DMS114 treated with DMSO at 0.1 percent for 48 hours (cell line): ENCODE results near the gene SOCS7.

Source experiments
- DNase-seq: peaks from one replicate; lab custom pipeline; 2025; ENCODE audit not compliant: unreplicated experiment; lab: John Stamatoyannopoulos, UW

The SOCS7 gene

DNA sequence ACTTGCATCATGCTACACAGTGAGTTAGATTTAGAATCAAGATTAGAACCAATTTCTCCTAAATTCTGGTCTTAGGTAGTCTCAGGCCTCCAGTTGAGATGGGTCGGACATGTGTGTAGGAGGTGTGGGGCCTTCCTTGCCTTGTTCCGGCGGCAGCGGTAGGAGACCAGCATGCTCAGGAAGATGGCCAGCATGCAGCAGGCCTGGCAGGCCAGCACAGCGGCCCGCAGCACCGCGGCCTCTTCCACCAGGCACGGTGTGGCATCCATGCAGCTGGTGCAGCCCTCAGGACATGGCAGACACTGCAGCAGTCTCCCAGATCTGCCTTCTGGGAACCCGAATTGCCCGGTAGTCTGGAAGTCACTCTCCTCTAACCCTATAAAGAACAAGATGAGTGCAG, 14.8 kb upstream of the SOCS7 start:
- no peak for DNase-seq

DNA sequence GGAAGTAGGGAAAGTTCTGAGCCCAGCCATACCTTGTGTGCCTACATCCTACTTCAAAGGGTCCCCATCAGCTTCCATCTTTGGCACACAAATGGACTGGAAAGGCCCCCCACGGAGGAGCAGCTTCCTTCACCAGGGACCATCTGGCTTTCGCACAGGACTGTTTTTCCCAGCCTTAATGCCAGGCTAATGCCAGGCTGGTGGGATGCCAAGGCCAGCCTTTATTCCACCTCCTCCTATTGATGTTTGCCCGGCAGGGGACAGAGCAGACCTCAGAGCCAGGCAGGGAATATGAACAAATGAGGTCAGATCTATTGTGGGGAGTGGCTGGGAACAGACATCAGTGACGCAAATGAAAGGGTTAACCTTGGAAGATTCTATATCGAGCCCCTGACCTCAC, 13.6 kb upstream of the SOCS7 start:
- DNase-seq: no peak

DNA sequence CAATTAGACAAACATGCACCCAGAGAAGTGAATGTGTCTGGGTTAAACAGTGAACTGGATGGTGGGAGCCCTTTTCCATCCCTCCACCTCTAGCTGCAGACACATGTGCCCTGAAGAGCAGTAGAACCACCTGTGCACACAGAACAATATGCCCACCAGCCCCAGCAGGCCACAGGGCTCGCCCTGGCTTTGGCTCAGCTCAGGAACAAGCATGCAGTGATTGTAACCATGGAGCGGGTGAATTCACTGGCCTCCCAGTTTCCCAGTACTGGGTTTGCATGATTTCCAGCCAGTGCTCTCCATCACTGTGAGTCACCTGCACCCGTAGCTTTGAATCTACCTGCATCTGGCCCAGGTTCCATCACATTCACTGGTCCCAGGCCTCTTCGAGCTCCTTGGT, 13.1 kb upstream of the SOCS7 start:
- no peak for DNase-seq

DNA sequence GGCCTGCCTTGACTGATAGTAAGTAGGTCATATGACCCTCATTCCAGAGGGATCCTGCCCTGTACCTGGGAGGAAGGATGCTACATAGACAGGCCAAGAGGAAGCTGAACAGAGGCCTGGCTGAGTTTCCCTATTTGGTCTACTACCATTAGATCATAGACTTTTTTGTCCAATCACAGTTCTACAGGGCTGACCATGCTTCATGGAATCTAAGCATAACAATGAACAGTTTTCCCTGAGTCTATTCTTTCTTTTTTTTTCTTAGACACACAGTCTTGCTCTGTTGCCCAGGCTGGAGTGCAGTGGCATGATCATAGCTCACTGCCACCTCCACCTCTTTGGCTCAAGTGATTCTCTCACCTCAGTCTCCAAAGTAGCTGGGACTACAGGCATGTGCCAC, 11.8 kb upstream of the SOCS7 start:
- DNase-seq: no peak

DNA sequence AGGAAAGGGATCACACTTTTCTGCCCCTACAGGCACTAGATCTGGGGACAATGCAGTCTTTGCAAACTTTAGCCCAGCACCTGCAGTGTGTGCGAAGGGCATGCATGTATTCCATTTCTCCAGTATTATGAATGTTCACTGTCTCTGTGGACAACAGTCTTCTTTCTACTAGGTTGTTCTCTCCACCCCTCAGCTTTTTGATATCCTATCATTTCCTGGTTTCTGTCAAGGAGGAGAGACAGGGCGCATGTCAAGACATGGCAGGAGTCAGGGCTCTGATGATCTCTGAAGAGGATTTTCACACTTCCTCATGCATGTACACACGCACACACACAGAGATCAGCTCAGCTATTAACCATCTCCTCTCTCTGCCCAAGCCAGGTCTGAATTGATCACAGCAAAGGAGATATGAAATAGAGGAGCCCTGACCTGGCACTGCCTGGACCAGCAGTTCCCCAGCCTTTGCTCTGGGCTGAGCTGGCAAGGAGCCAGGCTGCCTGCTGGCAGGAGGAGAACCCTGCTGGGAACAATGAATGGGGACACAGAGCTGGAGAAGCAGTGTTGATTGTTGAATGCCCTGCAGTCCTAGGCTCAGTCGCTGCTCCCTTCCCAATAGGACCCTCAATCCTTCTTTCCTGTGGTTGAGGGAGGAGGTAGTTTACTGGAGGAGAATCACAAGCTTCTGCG, 10.5 kb upstream of the SOCS7 start:
- DNase-seq: no peak

DNA sequence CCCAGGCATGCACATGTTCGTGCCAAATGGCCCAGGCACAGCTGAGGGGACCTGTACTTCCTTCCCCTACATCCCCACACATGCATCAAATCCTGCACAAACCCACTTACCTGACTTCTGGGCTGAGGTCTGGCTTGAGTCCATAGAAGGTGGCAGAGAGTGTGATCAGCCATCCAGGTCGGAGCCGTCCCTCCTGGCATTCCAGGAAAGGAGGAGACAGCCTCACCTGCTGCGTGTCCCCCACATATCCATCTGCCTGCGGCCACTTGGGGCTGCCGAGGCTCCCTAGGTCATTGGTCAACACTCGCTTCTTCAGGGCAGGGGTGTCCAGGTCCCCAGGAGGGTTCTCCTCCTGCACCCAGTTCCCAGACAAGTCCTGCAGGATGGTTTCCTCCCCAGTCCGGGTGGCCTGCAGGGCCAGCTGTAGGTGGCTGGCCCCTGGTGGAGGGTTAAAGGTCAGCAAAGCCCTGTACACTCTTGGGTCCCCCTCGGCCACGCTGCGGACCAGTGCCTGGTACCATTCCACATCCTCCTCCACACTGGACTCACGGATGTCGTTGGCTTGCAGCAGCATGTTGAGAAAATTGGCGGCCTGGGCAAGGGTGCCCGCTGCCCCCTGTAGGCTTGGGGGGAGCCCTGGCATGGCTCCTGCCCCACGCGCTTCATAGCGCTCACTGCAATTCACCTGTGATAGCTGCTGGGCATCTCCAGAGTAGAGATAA, 8.6 kb upstream of the SOCS7 start:
- DNase-seq: no peak

DNA sequence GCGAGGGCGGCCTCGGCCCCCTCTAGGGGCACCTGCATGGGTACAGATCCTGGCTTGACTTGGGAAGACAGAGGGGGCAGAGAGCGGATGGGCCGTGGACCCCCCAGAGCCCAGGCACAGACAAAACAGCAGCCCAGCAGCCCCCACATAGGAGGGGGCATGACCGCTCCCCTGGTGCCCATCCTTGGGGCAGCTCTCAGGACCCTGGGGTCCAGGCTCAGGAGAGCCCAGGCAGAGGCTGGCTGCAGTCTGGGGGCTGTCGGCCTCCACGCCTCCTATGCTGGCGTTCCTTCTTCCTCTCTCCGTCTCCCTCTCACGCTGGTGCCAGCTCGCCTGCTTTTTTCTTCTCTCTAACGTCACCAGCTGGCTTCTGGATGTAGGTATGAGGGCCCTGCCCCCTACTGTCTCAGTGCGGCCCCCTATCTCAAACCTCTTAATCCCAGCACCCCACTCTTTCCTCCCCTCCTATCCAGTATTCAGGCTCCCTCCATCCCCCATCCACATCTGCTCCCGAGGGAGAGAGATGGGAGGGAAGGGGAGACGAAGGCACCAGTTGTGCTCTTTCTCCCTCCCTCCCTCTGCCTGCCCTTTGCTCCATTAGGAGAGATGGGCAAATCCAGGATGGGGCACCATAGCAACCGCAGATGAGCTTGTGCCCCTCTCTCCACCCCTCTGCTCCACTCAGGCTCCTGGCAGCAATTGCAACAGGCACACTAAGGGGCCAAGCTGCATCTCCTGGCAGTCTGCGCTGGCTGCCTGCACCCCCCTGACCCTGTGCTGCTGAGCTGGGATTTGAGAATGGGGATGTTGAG, 7.8 kb upstream of the SOCS7 start, which contains the start of gene GPR179:
Gene GPR179 (minus strand): TSS at position 349 of the 812 bp plus-strand sequence. CDS start 167 bp downstream, at position 182.
- DNase-seq: no peak

DNA sequence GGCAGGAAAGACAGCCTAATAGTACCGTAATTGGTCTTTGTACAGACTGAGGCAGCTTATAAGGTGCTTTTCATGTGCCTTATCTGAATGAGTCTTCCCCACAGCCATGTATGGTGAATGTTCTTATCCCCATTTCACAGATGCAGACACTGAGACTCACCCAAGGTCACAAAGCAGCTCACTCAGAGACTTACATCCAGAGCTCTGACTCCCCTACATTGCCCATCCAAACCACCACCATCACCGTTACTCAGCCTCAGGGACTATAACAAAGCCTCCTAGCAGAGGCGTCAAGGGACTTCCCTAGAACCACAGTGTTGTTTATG, 7.3 kb upstream of the SOCS7 start:
- no peak for DNase-seq

DNA sequence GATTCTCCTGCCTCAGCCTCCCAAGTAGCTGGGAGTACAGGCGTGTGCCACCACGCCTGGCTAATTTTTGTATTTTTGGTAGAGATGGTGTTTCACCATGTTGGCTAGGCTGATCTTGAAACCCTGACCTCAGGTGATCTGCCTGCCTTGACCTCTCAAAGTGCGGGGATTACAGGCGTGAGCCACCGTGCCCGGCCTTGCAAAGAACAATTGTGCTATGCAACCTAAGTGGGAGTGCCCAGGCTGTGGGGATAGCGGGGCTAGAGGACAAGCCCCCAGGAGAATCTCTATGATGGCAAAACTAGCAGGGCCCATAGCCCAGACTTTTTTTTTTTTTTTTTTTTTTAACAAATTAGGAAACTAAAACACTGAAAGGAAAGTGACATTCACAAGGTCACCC, 5.9 kb upstream of the SOCS7 start:
- no peak for DNase-seq

DNA sequence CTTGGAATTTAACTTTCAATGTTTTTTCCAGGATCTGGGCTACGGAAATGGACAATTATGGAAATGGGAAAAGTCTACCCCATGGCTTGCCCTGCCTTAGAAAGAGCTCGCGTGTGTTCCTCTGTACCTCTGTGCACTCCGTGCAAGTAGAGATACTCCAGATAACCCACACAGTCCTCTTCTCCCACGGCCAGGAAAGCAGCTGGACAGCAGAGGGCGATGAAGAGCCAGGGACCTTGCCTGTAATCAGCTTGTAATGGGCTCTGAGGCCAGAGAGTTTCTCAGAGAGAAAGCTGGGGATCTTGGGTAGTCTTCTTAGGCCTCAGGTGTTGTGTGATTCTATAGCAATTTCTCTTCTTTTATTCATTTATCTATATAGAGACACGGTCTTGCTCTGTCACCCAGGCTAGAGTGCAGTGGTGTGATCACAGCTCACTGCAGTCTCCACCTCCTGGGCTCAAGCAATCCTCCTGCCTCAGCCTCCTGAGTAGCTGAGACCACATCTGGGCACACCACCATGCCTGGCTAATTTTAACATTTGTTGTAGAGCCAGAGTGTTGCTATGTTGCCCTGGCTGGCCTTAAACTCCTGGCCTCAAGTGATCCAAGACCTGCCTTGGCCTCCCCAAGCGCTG, 2.4 kb upstream of the SOCS7 start:
- DNase-seq: peak; percentile 64

DNA sequence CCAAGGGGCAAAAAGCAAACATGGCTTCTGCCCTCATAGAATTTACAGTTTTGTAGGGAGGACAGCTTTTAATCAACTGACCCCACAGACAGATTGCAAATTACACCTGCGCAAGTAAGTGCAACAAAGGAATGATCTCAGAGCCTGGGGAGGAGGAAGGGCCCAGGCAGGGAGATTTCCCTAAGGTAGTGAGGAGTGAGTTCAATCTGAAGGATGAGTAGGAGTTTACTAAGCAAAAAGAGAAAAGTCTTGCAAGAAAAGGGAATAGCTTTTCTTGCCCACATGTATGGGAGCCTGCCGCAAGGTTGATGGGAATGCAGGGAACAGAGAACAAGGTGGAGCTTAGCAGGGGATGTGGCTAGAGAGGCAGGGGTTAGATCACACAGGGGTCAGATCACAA, 1.6 kb upstream of the SOCS7 start:
- no peak for DNase-seq

DNA sequence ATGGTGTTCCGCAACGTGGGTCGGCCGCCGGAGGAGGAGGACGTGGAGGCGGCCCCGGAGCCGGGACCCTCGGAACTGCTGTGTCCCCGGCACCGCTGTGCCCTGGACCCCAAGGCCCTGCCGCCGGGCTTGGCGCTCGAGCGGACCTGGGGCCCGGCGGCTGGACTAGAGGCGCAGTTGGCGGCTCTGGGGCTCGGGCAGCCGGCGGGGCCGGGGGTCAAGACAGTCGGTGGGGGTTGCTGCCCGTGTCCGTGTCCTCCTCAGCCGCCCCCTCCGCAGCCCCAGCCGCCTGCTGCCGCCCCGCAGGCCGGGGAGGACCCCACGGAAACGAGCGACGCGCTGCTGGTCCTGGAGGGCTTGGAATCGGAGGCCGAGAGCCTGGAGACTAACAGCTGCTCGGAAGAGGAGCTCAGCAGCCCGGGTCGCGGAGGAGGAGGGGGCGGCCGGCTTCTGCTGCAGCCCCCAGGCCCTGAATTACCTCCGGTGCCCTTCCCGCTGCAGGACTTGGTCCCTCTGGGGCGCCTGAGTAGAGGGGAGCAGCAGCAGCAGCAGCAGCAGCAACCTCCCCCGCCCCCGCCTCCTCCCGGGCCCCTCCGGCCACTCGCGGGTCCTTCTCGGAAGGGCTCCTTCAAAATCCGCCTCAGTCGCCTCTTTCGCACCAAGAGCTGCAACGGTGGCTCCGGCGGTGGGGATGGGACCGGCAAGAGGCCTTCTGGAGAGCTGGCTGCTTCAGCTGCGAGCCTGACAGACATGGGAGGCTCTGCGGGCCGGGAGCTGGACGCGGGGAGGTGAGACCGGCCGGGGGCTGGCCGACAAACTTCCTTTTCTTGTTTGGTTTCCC, 821 bp downstream of the SOCS7 start:
- no peak for DNase-seq

DNA sequence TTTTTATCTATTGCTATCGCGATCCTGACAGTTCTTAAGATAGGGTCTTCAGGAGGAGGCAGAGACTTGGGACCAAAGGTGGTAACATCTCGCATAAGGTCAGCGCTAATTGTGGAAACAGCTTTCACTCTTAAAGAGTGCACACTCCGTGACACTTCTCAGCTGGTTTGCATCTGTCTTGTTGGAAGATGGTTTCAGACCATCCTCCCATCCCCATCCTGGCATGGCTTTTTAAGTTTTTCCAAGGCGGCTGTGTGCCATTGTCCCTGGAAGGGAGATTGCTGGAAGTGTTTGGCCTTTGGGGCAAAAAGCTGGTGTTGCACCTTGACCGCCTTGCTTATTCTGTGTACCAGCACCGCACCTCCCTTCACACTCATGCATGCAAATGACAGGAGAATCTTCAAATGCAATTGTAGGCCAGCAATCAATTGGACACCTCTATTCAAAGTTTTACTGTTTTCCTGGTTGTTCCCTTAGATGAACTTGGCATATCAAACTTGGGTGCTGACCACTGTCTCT, 1.5 kb downstream of the SOCS7 start:
- no peak for DNase-seq

DNA sequence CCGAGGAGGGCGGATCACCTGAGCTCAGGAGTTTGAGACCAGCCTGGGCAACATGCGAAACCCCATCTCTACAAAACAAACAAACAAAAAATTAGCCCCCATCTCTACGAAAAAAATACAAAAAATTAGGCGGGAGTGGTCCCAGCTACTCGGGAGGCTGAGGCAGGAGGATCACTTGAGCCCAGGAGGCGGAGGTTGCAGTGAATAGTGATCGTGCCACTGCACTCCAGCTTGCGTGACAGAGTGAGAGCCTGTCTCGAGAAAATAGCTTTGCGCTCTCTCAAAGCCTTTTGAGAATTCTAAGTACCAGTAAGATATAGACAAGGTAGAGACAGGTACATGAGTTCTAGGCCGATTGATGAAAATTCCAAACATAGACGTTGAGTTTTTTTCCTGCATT, 2.0 kb downstream of the SOCS7 start:
- no peak for DNase-seq

DNA sequence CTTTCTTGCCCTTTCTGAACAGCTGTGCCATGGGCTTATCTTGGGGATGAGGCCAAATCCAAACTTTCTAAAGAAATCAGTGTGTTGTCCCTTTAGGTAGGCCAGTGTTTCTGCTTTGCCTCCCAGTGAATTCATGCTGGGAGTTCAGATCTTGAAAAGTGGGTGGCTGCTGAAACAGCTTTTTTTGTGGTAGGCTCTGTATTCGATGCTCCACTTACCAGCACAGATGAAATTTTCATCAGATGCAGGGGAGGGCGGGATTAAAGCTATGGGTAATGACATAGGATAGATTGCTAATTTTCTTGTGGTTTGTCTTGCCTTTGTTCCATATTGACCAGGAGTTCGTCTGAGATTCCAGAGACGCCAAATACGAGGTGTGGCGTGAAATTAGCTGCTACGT, 2.8 kb downstream of the SOCS7 start:
- no peak for DNase-seq

DNA sequence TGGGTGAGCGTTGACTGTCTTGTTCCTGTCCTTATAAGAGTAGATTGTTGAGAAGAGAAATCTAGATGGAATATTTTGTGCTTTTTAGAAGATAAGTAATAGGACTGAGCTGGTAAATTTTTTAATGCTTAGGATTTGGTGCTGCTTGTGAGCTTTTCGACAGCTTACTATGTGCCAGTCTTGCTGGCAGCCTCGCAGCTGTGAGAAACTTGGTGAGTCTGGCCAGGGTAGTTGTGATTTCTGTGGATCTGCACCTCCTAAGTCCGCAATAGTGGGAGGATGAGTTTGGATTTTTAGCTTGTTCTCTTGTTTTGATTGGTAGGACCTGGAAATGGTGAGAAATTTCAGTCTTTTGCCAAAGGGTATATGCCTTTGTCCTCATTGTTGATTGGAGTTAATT, 3.6 kb downstream of the SOCS7 start:
- DNase-seq: no peak

DNA sequence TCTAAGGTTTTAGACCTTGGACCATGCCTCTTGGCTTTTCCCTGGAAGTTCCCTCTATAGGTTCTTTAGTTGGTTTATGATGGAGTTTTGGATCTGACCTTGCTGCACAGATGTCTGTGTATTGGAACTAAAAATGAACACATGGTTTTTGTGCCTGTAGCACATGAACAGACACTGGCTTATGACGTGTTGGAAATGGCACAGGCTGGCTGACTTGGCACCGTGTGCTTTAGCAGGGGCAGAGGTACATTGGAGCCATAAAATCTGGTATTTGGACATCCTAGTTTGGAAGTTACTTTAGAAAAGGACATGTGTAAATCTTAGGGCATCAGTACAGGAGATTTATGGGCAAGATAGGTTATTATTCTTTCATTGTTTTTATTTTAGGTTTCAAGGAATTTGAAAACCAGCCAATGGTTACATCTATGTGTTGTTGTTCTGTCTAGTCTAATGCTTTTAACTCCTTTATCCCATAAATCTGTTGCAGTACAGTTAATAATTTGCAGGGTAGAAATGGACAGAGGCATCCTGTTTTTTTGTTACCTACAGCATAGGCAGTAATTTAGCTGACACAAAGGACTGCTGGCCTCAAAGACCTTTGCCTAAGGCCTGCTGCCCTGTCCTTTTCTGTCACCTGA, 6.0 kb downstream of the SOCS7 start:
- no peak for DNase-seq

DNA sequence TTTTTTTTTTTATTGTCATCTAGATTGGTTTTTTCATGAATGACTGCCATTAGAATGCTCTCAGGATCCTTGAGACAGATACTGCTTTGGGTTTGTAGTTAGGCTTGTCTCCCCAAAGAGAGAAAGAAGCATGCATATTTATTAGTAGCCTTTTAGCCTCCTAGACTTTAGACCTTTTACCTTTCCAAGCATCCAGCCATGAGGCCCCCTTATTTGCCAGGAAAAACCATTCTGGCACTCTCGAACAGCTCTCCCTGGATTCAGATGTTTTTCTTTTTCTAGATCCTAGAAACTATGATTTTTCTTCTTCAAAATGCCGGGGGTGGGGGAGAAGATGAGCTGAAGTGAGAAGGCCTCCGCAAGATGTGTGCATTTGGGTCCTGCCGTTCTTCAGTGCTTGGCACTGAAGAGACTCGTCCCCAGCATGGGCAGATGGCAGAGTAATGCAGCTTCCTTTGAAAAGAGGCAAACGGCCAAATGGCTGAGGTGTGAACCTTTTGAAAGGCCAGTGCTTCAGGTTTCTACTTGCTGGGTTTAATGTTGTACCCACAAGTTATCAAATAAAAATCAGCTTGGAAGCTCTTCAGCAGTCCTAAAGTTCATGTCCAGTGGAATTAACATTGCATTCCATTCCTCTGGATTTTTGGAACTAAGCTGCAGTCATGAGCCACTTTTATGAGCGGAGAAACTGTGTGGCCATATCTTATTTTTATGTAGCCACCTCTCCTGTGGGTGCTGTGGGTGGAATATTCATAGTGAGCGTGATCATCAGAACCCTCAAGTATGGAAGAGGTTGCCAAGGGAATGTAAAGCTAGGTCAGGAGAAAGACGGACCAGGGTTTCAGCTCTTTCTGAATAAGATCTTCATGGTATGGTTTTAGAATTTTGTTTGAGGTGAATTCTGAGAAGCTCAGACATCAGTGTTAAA, 7.2 kb downstream of the SOCS7 start:
- DNase-seq: no peak
